GM19351 (cell line): ENCODE measurements around the gene TXNL4B.
A peak's percentile ranks its signal among the peaks of the same experiment; 100 is the strongest.

Experiments
- ATAC-seq: cut with Tn5 transposase; IDR thresholded peaks from one replicate; pipeline ENCODE4 v1.9.1; 2021; ENCODE audit warnings: mild to moderate bottlenecking, moderate library complexity; ENCODE audit not compliant: unreplicated experiment

TXNL4B gene

DNA sequence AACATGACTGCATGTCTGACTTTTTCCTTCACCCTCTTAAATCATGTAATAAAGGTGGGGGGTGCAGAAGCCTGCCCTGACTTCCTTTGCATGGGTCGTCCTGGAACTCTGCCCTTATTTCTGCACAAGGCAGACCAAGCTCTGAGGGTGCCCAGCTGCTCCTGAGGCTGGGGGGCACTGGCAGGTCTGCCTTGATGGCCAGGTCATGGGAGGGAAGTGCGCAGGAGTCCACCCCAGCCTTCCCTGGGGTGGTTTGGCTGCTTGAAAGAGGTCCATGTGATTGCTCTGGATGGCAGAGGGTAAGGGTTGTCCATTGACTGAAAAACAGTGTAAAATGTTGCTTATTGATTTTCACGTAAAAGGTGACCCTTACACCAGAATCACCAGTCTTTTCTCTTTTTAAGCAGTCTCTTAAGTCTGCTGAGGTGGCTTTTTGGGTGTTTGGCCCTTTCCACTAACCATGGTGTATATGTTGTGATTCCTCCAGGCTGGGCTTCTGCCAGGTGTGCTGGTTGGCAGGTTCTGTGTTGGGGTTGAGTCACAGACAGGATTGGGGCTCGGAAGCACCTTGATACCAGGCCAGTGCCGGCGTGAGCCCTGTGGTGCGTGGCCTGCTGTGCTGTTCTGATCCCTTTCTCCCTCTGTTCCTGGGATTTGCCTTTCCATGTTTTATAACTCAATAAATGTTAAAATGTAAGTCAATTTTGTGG, 19.6 kb upstream of the TXNL4B start:
- ATAC-seq = no peak

DNA sequence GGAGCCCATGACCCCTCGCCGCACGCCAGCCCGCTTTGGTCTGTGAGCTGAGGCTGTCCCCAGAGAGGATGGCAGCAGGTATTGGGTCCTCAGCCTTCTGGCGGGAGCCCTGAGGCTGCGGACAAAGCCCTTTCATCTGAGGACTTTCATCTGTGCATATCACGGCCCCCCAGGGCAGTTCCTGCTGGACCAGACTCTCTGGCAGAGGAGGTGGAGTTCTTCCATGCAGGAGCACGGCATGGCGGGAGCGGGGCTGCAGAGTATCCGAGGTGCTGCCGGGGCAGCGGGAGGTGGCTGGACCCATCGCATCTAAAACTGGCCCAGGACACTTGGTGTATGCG, 19.0 kb upstream of the TXNL4B start:
- ATAC-seq = no peak

DNA sequence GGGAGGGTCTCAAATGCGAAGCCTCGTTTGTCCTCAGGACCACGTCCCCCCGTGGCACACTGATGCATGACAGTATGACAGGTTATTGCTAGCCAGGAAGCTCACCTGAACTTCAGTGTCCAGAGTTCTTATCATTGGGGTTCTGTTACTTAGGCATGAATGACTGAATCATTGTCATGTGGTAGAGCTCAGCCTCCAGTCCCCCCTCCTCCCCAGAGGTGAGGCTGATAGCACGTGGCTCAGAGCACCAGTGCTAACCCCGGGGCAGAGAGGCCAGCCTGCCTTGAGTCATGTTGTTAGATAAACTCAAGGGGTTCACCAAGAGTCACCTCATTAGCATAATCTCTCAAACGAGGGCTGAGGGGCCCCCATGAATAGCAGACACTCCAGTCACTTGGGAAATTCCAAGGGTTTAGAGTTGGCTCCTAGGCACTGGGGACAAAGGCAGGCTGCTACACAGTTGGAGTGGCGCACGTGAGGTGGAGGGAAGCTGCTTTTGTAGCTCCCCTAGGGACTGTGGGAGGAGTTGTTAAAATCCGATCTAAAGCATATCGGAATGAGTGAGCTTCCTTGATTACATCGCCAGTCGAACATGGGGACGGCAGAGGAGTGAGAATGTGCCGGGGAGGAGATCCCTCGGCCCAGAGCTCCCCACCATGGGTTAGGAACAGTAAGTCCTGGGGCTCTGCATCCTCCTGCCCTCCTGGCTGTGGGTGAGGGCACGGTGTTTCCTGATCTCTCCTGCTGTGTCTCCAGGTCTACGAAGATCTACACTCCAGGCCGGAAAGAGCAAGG, 18.4 kb upstream of the TXNL4B start:
- ATAC-seq = no peak

DNA sequence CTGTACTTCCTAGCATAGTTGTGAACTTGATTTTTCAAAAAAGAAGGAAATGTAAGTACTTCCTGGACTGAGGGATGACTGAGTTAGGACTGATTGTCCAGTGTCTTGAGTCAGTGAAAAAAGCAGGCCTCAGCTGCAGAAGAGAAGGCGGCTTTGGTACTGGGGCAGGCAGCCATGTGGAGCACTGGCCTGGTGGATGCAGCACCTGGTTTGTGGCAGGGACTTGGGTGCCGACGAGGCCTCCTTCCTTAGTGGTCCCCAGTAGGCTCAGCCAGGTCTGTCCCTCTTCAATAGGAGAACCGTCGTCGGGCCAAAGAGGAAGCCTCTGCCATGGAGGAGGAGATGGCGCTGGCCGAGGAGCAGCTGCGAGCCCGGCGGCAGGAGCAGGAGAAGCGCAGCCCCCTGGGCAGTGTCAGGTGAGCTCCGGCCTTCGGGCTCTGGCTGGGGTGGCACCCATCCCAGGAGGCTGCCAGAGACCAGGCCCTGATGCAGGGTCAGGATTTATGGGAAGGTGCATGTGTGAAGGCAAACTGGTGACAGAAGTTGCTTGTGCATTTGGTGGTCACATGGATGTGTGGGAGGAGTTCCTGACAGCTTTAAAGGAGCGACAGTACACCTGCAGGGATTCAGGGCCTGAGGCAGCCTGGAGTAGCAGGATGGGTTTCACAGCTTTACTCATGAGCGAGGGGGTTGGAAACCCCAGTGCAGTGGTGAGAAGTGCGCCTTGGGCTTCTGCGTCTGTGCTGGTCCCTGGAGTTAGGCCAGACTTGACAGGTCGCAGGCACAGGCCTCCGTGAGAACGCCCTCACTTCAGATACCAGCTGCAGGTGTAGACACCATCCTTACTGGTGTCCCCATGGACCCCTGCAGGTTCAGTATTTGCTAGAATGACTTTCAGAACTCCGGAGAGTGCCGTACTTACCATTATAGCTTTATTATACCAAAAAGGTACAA, 17.5 kb upstream of the TXNL4B start:
- no peak for ATAC-seq

DNA sequence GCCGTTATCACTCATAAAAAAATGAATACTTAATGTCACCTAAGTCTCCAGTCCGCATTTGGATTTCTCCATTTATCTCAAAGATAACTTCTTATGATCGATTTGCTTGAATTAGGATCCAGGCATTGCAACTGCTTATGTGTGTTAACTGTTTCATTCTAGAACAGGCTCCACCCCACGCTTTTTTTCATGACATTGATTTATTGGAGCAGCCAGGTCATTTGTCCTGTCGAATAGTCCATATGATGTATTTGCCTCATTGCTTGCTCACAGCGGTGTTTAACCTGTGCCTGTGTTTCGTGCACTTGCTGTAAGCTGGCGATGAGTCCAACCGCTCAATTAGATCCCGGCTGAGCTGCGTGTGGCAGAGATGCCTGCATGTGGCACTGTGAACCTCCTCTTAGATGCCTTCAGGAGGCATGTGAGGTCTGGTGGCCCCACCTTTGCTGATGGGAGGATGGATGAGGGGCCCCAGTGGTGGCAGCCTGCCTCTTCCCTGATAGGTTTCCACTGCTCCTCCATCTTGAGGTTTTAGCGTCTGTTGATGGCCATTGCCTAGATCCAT, 16.6 kb upstream of the TXNL4B start:
- no peak for ATAC-seq

DNA sequence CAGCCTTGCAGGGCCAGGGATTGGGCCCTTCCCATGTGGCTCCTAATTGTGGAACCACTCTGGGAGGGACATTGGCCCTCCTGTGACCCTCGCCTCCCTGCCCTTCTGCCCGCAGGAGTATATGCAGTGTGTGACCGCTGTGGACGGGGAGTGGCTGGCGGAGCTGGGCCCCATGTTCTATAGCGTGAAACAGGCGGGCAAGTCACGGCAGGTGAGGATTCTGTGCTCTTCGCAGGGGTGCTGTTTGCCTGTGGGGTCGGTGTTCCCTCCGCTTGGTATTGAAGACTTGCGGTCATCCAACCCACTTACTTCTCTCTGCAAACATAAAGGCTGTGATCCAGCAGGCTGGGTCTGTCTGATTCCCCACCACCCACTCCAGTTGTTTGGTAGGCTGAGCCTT, 15.9 kb upstream of the TXNL4B start:
- no peak for ATAC-seq

DNA sequence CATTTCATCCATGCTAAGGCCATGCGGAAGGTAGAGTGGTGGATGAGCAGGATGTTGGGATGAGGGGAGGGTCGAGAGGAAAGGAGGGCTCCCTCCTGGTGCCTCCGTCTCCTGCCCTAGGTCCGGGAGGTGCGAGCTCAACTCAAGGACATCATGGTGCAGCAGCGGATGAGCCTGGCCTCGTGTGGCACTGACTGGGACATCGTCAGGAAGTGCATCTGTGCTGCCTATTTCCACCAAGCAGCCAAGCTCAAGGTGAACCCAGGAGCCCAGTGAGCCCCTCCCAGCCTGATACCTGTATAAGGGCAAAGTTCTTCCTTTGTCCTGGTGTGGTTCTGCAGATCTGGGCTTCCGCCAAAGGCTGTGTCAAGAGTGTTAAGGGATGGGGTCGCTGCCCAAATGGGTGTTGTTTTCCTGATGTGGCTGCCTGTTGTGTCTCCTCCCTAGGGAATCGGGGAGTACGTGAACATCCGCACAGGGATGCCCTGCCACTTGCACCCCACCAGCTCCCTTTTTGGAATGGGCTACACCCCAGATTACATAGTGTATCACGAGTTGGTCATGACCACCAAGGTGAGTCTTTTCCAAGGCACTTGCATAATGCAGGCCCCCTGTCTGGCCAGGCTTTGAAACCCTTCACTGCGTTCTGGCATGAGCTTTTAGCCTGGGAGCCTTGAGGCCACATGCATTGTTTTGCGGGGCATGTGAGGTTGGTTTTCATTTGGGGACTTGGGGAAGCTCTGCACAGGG, 15.1 kb upstream of the TXNL4B start:
- ATAC-seq = no peak

DNA sequence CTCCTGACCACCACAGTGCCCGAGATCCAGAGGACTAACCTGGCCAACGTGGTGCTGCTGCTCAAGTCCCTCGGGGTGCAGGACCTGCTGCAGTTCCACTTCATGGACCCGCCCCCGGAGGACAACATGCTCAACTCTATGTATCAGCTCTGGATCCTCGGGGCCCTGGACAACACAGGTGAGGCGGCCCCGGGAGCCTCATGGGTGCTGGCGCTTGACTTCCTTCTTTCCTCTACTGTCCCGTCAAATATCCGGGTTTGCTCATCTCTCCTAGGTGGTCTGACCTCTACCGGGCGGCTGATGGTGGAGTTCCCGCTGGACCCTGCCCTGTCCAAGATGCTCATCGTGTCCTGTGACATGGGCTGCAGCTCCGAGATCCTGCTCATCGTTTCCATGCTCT, 14.0 kb upstream of the TXNL4B start:
- no peak for ATAC-seq

DNA sequence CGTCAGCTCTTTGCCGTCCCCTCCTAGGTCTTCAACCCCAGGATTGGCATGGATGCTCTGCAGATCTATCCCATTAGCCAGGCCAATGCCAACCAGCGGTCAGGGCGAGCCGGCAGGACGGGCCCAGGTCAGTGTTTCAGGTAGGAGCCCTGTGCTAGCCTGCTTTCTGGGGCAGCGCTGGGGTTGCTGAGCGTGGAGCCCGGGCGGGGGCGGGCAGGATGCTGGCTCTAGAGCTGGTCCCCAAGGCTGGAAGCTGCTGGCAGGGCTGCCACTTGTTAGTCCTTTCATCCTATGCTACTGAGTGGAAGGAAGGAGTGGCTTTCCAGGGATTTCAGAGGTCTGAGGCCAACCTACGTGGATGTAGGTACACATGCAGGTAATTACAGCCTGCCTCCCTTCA, 12.6 kb upstream of the TXNL4B start:
- ATAC-seq = no peak

DNA sequence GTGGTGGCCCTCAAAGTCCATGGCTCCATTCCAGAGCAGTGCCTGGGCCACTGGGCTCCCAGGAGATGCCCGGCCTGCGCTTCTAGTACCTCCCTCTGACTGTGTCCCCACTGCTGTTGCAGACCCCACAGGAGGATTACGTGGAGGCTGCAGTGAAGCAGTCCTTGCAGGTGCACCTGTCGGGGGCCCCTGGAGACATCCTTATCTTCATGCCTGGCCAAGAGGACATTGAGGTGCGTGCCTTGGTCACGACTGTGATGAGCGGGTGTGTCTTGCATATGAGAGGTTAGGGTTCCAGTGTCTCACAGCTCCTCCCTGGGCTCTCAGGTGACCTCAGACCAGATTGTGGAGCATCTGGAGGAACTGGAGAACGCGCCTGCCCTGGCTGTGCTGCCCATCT, 11.5 kb upstream of the TXNL4B start:
- ATAC-seq = no peak

DNA sequence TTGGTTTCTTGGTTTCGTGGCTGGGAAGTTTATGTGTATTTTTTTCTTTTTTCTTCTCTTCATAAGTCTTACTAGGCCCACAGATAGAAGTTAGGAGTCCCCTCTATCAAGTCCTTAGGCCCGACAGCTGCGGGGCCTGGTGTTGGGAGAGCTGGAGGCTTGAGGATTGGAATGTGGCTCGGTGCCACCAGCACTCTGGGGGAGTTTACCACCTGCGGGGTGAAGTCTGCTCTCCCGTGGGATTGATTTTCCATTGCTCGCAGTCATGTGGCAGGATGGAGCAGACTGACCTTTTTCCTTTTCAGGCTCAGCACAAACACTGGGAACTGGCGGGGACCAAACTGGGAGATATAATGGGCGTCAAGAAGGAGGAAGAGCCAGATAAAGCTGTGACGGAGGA, 7.8 kb upstream of the TXNL4B start:
- ATAC-seq = no peak

DNA sequence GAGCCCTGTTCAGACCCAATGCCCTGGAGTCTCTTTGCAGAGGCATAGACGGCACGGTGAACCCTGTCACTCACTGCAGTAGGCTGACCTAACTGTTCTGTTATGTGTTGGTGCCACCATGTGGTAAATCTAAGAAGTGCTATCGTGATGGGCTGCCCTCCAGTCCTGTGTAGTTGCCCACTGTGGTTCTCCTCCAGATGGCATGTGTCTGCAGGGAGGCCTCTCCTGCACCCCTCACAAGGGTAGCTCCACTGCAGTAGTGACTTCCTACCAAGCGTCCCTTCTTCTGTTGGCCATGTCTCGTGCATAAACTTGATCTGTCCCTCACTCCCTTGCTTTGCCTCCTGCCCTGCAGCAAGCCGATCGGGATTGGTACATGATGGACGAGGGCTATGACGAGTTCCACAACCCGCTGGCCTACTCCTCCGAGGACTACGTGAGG, 6.0 kb upstream of the TXNL4B start:
- ATAC-seq = peak; percentile 90

DNA sequence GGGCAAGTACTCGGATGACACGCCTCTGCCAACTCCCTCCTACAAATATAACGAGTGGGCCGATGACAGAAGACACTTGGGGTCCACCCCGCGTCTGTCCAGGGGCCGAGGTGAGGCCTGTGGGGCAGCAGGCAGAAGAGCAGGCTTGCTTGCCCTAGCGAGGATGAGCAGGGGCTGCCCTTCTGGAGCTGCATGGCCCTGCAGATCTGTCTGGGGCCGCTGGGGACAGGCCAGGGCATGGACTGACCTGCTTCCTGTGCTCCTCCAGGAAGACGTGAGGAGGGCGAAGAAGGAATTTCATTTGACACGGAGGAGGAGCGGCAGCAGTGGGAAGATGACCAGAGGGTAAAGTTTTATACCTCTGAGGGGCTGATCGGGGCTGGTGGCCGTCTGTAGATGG, 5.5 kb upstream of the TXNL4B start:
- no peak for ATAC-seq

DNA sequence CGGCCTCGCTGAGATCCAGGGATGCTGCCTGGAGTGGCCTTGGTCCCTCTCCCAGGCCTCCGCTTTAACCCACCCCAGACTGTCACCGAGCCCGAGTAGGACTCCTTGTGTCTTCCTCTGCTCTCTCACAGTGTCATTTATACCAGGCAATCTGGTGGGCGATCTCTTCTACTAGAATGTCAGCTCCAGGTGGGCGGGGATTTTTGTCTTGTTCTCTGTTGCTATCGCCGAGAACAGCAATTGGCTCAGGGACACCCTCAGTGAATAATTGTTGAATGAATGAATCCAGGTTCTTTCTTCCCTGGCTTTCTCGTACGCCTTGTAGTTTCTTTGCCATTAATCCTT, 818 bp upstream of the TXNL4B start:
- peak; percentile 1 for ATAC-seq

DNA sequence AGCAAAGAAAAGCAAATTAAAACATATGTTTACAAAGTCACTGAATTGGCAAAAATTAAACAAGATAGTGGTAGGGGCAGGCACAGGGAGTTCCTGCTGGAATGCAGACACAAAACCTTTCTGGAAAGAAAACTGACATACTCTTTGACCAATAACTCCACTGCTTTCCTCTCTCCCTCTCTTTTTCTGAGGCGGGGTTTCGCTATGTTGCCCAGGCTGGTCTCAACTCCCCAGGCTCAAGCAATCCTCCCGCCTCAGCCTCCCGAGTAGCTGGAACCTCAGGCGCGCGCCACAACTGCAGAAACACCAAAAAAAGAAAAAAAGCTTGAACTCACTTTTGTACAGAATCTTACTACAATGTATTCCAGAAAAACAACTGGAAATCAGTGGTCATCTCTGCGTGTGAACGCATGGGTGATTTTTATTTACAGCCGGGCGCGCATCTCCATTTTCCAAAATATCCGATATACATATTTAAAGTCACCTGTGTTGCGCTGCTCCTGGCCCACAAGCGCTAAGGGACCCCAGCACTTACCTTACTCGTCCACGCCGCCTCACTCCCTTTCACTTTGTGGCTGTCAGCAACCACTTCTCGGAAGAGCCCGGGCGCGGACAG, 480 bp downstream of the TXNL4B start:
- ATAC-seq = peak; percentile 27

DNA sequence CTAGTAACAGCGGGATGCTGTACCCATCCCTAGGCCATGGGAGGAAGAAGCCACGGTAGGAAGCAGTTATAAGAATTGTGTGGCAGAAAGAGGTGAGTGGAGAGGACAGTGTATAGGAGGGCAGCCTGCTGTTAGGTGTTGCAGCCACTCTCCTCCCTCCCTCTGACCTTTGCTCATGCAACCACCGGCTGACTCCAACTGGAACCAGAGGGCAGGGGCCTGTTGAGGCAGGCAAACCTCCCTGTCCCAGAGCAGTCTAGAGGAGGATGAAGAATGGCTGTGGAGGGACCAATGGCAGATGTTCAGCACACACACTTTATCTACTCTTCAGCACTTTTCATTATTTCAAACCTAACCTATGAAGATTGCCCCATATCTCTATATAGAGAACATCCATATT, 2.2 kb downstream of the TXNL4B start:
- no peak for ATAC-seq

DNA sequence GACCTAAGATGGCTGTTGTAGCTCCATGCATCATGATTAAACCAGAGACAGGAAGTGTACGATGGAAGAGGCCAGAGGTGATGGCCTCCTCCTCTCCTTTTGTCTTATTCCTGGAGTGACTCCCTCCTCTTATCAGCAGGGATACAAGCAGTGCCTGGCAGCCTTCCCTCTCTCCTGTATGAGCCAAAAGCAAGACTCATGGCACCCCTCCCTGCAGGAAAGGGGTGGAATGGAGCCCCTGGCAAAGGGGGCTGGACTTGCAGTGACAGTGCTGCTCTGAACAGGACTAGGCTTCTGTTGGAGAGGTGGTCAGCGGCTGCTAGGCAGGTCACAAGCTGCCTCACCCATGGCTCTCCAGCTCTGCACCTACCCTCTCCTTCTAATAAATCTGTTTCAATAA, 8.4 kb downstream of the TXNL4B start:
- ATAC-seq = no peak

DNA sequence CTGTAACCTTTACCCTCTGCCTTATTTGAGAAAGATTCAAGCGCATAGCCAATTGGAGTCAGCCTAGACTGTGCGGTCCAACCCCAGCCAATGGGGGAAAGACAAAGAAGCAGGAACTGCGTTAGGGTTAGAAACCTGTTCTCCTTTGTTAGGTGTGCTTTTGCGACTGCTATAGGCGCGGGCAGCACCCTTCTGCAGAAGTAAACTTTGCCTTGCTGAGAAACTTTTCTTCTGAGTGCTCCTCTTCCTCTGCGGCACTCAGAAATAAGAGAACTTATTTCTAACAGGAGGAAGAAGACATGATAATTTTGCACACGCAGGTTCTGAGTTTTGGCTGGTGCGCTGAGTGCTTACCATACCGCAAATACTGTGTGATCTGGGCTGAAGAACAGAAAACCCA, 9.0 kb downstream of the TXNL4B start:
- ATAC-seq = no peak

DNA sequence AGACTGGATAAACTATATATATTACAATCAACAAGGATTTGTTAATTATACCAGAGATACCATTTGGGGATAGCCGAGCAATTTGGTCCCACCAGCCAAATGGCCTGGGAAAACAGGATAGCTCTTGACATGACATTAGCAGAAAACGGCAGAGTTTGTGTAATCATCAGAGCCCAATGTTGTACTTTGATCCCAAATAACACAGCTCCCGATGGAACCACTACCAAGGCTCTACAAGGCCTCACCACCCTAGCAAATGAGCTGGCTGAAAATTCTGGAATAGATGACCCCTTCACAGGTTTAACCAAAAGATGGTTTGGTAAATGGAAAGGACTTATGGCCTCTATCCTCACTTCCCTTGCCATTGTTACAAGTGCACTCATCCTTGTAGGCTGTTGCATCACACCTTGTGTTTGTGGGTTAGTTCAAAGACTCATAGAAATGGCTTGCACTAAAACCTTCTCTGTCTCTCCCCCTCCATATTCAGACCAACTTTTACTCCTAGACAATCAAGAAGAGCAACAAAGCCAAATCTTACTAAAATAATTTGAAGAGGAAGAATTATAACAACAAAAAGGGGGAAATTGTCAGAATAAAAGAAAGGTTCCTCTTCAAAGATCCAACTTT, 9.5 kb downstream of the TXNL4B start:
- no peak for ATAC-seq
